ENCODE results near the gene FTO. TPM values are rescaled to one million over a fixed set of nuclear protein-coding genes. Genes with fewer than 3 reads are reported as not detected.
"Not testable (repeated sequence)": the region's sequence is repeated elsewhere in the genome, so short reads cannot be mapped to it uniquely, and the experiment has no call there.

Gene FTO
- total RNA-seq, 4 donors from 2014 or later = 70.9 to 89.7 (median 86.8) TPM

DNA sequence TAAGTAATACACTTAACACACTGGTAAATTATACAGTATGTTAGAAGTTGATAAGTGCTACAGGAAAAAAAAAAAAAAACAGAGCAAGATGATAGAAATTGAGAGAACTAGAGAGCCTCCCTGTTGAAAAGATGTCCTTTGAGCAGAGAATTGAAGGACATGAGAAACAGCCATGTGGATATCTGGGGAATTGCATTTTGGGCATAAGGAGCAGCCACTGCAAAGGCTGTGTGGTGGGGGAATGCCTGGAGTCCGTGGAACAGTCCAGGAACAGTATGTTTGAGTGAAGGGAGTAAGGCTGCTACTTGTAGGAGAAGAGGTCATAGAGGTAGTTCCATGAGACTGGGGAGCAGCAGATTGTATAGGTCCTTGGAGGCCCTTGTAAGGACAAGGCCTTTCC is 178.4 kb downstream of the FTO start:
- TF ChIP-seq, protein P1, sequence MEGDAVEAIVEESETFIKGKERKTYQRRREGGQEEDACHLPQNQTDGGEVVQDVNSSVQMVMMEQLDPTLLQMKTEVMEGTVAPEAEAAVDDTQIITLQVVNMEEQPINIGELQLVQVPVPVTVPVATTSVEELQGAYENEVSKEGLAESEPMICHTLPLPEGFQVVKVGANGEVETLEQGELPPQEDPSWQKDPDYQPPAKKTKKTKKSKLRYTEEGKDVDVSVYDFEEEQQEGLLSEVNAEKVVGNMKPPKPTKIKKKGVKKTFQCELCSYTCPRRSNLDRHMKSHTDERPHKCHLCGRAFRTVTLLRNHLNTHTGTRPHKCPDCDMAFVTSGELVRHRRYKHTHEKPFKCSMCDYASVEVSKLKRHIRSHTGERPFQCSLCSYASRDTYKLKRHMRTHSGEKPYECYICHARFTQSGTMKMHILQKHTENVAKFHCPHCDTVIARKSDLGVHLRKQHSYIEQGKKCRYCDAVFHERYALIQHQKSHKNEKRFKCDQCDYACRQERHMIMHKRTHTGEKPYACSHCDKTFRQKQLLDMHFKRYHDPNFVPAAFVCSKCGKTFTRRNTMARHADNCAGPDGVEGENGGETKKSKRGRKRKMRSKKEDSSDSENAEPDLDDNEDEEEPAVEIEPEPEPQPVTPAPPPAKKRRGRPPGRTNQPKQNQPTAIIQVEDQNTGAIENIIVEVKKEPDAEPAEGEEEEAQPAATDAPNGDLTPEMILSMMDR (IDR thresholded peaks at IDR 0.05) = no peak
- no peak for DNase-seq (ENCODE audit: low spot score)
- no peak for ATAC-seq (ENCODE audit: low FRiP score)

DNA sequence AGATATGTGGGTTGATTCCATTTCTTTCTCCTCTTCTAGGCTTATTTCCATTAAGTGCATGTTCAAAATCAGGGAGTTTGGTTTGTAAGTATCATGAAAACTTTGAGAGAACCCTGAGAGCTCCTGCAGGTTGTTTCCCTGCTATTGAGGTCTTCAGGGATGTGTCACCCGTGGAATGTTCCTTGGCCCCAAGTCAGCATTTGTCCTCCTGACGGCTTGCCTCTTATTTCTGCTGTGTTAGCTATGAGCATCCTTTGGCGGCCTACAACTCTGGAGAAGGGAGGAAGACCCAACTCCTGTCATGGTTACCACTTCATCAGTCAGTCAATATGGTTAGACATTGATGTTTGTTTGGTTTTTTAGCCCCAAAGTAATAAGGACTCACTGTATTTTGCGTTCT is 180.8 kb downstream of the FTO start:
- no peak for DNase-seq (ENCODE audit: low spot score)
- TF ChIP-seq, protein P1 (IDR thresholded peaks at IDR 0.05) = no peak
- no peak for ATAC-seq (ENCODE audit: low FRiP score)

DNA sequence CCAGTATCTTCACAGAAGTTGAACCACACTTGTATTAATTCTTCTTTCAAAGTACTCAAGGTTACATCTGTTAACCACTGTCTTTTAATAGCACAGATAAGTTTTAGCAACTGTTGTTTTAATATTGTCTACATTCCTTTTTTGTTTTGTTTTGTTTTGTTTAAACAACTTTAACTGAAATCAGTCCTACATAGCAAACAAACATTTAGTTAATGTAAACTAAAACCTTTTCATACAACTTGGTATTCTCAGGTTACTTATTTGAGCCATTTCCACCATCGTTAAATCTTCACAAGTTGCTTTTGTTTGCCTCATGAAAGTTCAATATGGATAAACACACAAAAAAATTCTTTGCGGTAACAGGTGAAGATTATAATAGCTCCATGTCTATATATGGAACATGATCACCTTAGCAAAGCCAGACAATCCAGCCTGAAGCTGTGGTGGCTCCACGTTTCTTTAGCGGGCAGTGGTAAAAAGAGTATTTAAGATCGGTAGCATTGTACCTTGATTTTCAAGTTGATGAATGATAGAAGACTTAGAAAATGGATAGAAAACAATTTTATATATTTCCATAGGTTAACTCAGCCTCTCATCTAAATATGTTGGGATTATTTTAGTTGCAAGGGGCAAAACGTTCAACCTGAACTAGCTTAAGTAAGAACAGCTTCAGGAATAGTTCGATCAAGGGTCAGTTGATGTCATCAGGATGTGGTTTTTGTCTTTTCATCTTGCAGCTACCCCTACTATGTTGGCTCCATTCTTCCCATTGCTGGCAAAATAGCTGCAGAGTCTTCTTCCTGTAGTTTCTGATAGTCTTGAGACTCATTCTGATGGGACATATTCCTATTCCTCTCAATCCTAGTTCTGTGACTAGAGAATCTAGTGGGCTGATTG is 182.8 kb downstream of the FTO start:
- TF ChIP-seq, protein P1 (IDR thresholded peaks at IDR 0.05) = no peak
- DNase-seq (ENCODE audit: low spot score) (no peak), ATAC-seq (ENCODE audit: low FRiP score) (no peak)

DNA sequence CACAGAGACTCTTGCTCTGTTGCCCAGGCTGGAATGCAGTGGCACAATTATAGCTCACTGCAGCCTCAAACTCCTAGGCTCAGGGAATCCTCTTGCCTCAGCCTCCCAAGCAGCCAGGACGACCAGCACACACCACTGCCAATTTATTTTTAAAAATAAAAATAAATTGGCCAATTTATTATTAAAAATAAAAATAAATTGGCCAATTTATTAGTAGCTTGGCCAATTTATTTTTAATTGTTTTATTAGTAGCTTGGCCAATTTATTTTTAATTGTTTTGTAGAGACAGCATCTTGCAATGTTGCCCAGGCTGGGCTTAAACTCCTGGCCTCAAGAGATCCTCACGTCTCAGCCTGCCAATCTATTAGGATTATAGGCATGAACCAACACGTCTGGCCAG is 184.3 kb downstream of the FTO start:
- no peak for ATAC-seq (ENCODE audit: low FRiP score)
- TF ChIP-seq, protein P1 (IDR thresholded peaks at IDR 0.05) = no peak
- DNase-seq (ENCODE audit: low spot score) = no peak

DNA sequence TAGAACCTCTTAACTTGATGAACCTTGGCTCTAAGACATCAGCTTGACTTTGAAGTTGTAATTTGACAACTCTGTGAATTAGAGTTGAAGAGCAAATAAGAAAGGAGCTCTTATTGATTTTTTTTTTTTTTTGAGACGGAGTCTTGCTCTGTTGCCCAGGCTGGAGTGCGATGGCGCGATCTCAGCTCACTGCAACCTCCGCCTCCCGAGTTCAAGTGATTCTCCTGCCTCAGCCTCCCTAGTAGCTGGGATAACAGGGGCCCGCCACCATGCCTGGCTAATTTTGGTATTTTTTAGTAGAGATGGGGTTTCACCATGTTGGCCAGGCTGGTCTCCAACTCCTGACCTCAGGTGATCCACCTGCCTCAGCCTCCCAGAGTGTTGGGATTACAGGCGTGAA is 186.9 kb downstream of the FTO start:
- not testable (repeated sequence) for DNase-seq (ENCODE audit: low spot score); ATAC-seq (ENCODE audit: low FRiP score)

DNA sequence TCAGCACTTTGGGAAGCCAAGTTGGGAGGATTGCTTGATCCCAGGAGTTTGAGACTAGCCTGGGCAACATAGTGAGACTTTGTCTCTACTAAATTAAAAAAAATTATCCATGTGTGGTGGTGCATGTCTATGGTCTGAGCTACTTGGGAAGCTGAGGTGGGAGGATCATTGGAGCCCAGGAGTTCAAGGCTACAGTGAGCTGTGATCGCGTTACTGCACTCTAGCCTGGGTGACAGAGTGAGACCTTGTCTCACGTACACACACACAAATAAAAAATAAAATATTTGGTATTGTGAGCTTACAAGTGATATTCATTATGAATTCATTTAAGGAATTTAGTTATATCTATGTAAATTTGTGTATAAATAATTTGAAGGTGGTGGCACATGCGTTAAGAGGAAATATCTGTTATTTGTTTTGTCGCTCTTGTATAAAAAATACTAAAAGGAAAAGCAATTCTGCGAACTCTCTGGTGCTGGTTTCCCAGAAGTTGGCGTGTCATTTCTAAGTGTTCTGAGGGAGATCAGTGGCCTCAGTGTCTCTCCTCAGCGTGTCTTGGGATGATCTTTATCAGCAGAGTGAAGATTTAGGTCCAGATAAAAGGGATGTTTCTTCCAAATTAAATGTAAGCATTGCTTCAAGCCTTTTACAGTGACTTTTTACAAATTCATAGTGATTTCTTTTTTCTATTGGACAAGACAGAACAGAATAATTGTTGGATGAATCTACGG is 187.6 kb downstream of the FTO start:
- TF ChIP-seq, protein P1 (IDR thresholded peaks at IDR 0.05) = no peak
- no peak for ATAC-seq (ENCODE audit: low FRiP score)

DNA sequence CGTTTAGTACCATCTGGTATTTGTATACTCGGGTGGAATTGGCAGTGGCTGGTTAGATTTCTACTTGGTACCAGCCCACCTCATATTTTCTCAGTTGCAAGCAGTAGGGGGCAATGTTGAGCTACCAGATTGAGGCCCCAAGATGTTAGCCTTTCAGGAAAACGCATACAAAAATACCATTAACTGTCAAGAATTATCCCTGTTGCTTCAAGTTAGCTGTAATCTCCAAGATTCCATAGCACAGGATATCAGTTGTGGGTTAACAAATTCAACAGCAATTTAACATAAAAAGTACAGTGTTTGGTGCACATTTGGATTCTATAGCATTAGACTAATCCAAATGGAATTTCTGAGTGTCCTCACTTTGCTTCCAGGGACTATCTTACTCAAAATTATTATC is 188.2 kb downstream of the FTO start:
- peak; percentile 26 for DNase-seq (ENCODE audit: low spot score)
- ATAC-seq (ENCODE audit: low FRiP score) = peak; percentile 55

More for the DNA sequence above, 187.6 kb downstream of the FTO start:
- no peak for DNase-seq (ENCODE audit: low spot score)

More for the DNA sequence above, 188.2 kb downstream of the FTO start:
- TF ChIP-seq, protein P1 (IDR thresholded peaks at IDR 0.05) = peak in 1 of 3 donors; percentile 15

All from omental fat pad (tissue), 4 donors.